ENCODE measurements around the gene ANK3.

GRCh38 chr10:60188548-60188947 lies 201.1 kb downstream of the ANK3 start:
- TF ChIP-seq CTCF (conservative IDR thresholded peaks at IDR 0.05 in 1 of 2, IDR thresholded peaks at IDR 0.05 in 1 of 2; ENCODE audit: low read depth in 1 of 2, low read length in 2 of 2), result no peak
- no peak for TF ChIP-seq EZH2 (IDR thresholded peaks at IDR 0.05; ENCODE audit: low read length, missing control alignments)

Data from fibroblast of lung (primary cell).